Transverse colon (tissue), 4 donors: Measurements from ENCODE around the gene PALMD.

ENCODE experiments used
- EP300 ChIP-seq: sonication (generic); formaldehyde crosslinking; IDR thresholded peaks from one replicate; pipeline ENCODE4 v1.6.1; 2017; ENCODE audit warnings: antibody characterized with exemption, low read depth
- POLR2A ChIP-seq: fragments of 450-650 bp; IDR thresholded peaks from one replicate; pipeline ENCODE4 v1.6.1; 2016; ENCODE audit warnings: antibody characterized with exemption, mild to moderate bottlenecking, moderate library complexity
- POLR2AphosphoS5 ChIP-seq, 3 donors: sonication (generic); formaldehyde crosslinking; IDR thresholded peaks; one replicate each; pipeline ENCODE4 v1.6.1; 2016; ENCODE audit warnings: antibody characterized with exemption in 3 of 3
- TF ChIP-seq, protein P1 (sequence below), 5 experiments: fragments of 200-600 bp in 3 of 5; fragments of 450-650 bp in 2 of 5; sonication (generic) in 3 of 5; IDR thresholded peaks; 1 replicate in 2 of 5; 2 replicates in 3 of 5; pipeline ENCODE4 v1.5.1; 2016 to 2017; ENCODE audit warnings: antibody characterized with exemption in 5 of 5, inconsistent platforms in 3 of 5, mild to moderate bottlenecking in 2 of 5, moderate library complexity in 1 of 5

DNA sequence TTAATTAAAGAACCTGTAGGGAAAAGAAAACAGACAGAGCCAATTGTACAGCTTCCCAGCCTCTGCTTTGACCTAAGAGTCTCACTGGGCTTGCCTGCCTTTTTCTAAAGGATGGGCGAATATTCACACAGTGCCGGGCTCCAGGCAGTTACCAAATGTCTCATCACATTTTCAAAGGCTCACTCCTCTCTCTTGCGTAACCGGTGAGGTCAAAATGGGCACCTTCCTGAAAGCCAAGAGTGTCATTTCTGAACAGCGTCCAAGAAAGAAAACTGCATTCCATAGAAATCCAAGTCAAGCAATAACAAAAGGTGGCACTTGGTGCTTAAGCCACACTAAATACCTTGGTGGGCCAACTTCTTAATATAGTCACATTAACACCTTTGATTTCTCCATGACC lies 710 bp upstream of the PALMD start:
- TF ChIP-seq, protein P1, sequence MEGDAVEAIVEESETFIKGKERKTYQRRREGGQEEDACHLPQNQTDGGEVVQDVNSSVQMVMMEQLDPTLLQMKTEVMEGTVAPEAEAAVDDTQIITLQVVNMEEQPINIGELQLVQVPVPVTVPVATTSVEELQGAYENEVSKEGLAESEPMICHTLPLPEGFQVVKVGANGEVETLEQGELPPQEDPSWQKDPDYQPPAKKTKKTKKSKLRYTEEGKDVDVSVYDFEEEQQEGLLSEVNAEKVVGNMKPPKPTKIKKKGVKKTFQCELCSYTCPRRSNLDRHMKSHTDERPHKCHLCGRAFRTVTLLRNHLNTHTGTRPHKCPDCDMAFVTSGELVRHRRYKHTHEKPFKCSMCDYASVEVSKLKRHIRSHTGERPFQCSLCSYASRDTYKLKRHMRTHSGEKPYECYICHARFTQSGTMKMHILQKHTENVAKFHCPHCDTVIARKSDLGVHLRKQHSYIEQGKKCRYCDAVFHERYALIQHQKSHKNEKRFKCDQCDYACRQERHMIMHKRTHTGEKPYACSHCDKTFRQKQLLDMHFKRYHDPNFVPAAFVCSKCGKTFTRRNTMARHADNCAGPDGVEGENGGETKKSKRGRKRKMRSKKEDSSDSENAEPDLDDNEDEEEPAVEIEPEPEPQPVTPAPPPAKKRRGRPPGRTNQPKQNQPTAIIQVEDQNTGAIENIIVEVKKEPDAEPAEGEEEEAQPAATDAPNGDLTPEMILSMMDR (IDR thresholded peaks at IDR 0.05): no peak
- TF ChIP-seq POLR2AphosphoS5 (IDR thresholded peaks at IDR 0.05): no peak
- no peak for TF ChIP-seq POLR2A
- no peak for TF ChIP-seq EP300
